K562 (cell line): ENCODE data around the gene BCKDHB. TPM values are rescaled to one million over a fixed set of nuclear protein-coding genes. Genes with fewer than 3 reads are reported as not detected.

Source experiments
- ATAC-seq: fragments of 200-7000 bp; cut with Tn5 transposase; 3 replicates; pipeline ENCODE4 v1.9.1; 2020; ENCODE audit warnings: moderate library complexity
- BruUV-seq: library from RNA; stranded (reverse); fragments of 400-500 nt; replicated peaks from 2 replicates; lab custom pipeline; 2021; lab: Mats Ljungman, UMichigan
- CTCF ChIA-PET: fragments of 300-600 bp; formaldehyde crosslinking; extraction: SDS; loops from one replicate; lab custom pipeline; 2021; ENCODE audit warnings: low intra/inter-chr PET ratio; lab: Yijun Ruan, JAX
- POLR2A ChIA-PET: fragments of 300-600, 350-650 bp; sonication (Branson Sonifier 250); formaldehyde crosslinking; extraction: SDS; loops from one replicate; lab custom pipeline; 2021; ENCODE audit warnings: antibody characterized with exemption, inconsistent platforms; lab: Yijun Ruan, JAX
- DNase-seq, 4 experiments: peaks; one replicate each; pipeline versions ENCODE4 v3.0.0 to v3.0.0-alpha.2; 2011 to 2018; ENCODE audit warnings: low spot score in 3 of 4, mixed read lengths in 3 of 4; ENCODE audit errors: extremely low read depth in 1 of 4
- FAIRE-seq: peaks from 2 replicates; lab custom pipeline; 2011; peaks lifted over from hg19 to GRCh38; lab: Jason Lieb, UNC
- H2AFZ ChIP-seq: 2 replicates; pipeline ENCODE4 v1.6.0; 2011; ENCODE audit warnings: low read depth, low read length, control low read depth, inconsistent platforms
- H3K27ac ChIP-seq: fragments of 200-600 bp; 3 replicates; pipeline ENCODE4 v1.8.0; 2011; ENCODE audit warnings: low read depth, mild to moderate bottlenecking, control low read depth, inconsistent platforms, low read length, moderate library complexity, mixed read lengths; ENCODE audit errors: extremely low read depth
- H3K27me3 ChIP-seq, 2 experiments: fragments of 300-600 bp in 1 of 2; 2 replicates in 1 of 2; 3 replicates in 1 of 2; pipeline versions ENCODE4 v1.6.0 to v1.8.0; 2011; ENCODE audit warnings: inconsistent platforms in 2 of 2, low read length in 2 of 2, mild to moderate bottlenecking in 1 of 2, mixed read lengths in 1 of 2, moderate library complexity in 1 of 2; ENCODE audit not compliant: control insufficient read depth in 2 of 2, insufficient read depth in 2 of 2
- H3K36me3 ChIP-seq: fragments of 300-600 bp; 3 replicates; pipeline ENCODE4 v1.8.0; 2011; ENCODE audit warnings: mild to moderate bottlenecking, low read length, inconsistent platforms; ENCODE audit not compliant: control insufficient read depth, insufficient read depth
- H3K4me1 ChIP-seq, 2 experiments: fragments of 200-600 bp in 1 of 2; replicated peaks in 1 of 2; 2 replicates in 1 of 2; 3 replicates in 1 of 2; pipeline versions ENCODE4 v1.5.1 to v1.8.0; 2011; ENCODE audit warnings: inconsistent platforms in 2 of 2, low read length in 2 of 2, mild to moderate bottlenecking in 1 of 2, mixed read lengths in 1 of 2, moderate library complexity in 1 of 2; ENCODE audit not compliant: control insufficient read depth in 2 of 2, insufficient read depth in 2 of 2
- H3K4me2 ChIP-seq: 2 replicates; pipeline ENCODE4 v1.6.1; 2011; ENCODE audit warnings: low read length, control low read depth, inconsistent platforms, mixed read lengths; ENCODE audit not compliant: insufficient read depth
- H3K4me3 ChIP-seq: fragments of 200-600 bp; sonication (generic), shearing (Covaris generic); 2 replicates; pipeline ENCODE4 v1.5.1; 2016; ENCODE audit warnings: control low read depth, inconsistent platforms
- H3K79me2 ChIP-seq: fragments of 200-600 bp; 3 replicates; pipeline ENCODE4 v1.8.0; 2011; ENCODE audit warnings: low read length, inconsistent platforms; ENCODE audit not compliant: control insufficient read depth, insufficient read depth
- H3K9ac ChIP-seq, 2 experiments: 2 replicates each; pipeline versions ENCODE4 v1.6.0 to v1.6.1; 2011; ENCODE audit warnings: low read depth in 2 of 2, low read length in 2 of 2, control low read depth in 1 of 2, inconsistent platforms in 1 of 2, mild to moderate bottlenecking in 1 of 2, mixed read lengths in 1 of 2; ENCODE audit not compliant: insufficient read depth in 1 of 2
- H3K9me1 ChIP-seq: one replicate; pipeline ENCODE4 v1.6.0; 2011; ENCODE audit warnings: inconsistent platforms, mild to moderate bottlenecking, low read length, moderate library complexity; ENCODE audit not compliant: control insufficient read depth, insufficient read depth
- H3K9me3 ChIP-seq: replicated peaks from 2 replicates; pipeline ENCODE4 v1.5.1; 2011; ENCODE audit warnings: low read depth, low read length, inconsistent platforms; ENCODE audit not compliant: control insufficient read depth, insufficient read depth
- H4K20me1 ChIP-seq: replicated peaks from 2 replicates; pipeline ENCODE4 v1.6.1; 2011; ENCODE audit warnings: low read length, inconsistent platforms, mixed read lengths; ENCODE audit not compliant: control insufficient read depth, insufficient read depth
- NFIC ChIP-seq: fragments of 450-650 bp; IDR thresholded peaks from 2 replicates; pipeline ENCODE4 v1.6.1; 2017; ENCODE audit warnings: mild to moderate bottlenecking, inconsistent platforms
- PURB ChIP-seq: sonication (generic); formaldehyde crosslinking; IDR thresholded peaks from 2 replicates; pipeline ENCODE4 v1.9.0; 2021; ENCODE audit warnings: low read depth, mild to moderate bottlenecking, missing genetic modification reagents
- TCF7 ChIP-seq: sonication (generic); IDR thresholded peaks from 2 replicates; pipeline ENCODE4 v1.6.1; 2016; ENCODE audit warnings: antibody characterized with exemption, borderline replicate concordance
- WGBS: fragments of 100-300 bp; shearing (Covaris generic); methylation state at CpG from one replicate; pipeline ENCODE4 v1.1.6; 2016; ENCODE audit warnings: low coverage, mixed read lengths; ENCODE audit not compliant: insufficient coverage; ENCODE audit errors: missing lambda C conversion rate; 5-methylcytosine and 5-hydroxymethylcytosine counted together
- in situ Hi-C: fragments of 300-500 bp; cut with MboI; formaldehyde crosslinking; loops from 4 replicates; pipeline ENCODE4 v1.15.0; 2018; ENCODE audit warnings: inconsistent platforms, mixed read lengths
- intact Hi-C: fragments of 100-400 bp; cut with micrococcal nuclease; formaldehyde crosslinking; loops from 2 replicates; pipeline ENCODE4 v1.14.2; 2022
- polyA plus RNA-seq, 8 experiments: library from polyadenylated mRNA; depleted of rRNA in 4 of 8; stranded (reverse) in 5 of 8; unstranded in 3 of 8; fragments of >200 nt; fragmentation: Nextera tagmentation in 2 of 8; fragmentation: Illumina TruSeq in 1 of 8; extraction: Ambion mirVana in 2 of 8; extraction: Trizol in 1 of 8; gene quantifications; 2 replicates each; pipeline versions ENCODE4 v1.2.1 to v1.2.3, GENCODE V29; 2011 to 2014; ENCODE audit warnings: inconsistent platforms in 1 of 8, missing spikeins in 1 of 8
- total RNA-seq, 7 experiments: library from RNA; depleted of rRNA in 6 of 7; stranded (reverse); fragments of >200 nt in 6 of 7; fragmentation: Illumina TruSeq in 2 of 7; extraction: Trizol in 2 of 7; gene quantifications; 2 replicates each; pipeline versions ENCODE4 v1.2.1 to v1.2.3, GENCODE V29; 2011 to 2021; ENCODE audit warnings: low replicate concordance in 1 of 7
- TF ChIP-seq, protein P1 (sequence below): fragments of 250-450 bp; sonication (Bioruptor Pico); IDR thresholded peaks from 2 replicates; pipeline ENCODE4 v1.4.0; 2020; ENCODE audit warnings: mild to moderate bottlenecking, moderate library complexity

Gene BCKDHB
- total and polyA plus RNA-seq, 9 of the 15 experiments (the other 6 are each of a cell fraction or from before 2014, with no cell fraction given), result 4.1 to 23.7 (median 7.5) TPM

DNA sequence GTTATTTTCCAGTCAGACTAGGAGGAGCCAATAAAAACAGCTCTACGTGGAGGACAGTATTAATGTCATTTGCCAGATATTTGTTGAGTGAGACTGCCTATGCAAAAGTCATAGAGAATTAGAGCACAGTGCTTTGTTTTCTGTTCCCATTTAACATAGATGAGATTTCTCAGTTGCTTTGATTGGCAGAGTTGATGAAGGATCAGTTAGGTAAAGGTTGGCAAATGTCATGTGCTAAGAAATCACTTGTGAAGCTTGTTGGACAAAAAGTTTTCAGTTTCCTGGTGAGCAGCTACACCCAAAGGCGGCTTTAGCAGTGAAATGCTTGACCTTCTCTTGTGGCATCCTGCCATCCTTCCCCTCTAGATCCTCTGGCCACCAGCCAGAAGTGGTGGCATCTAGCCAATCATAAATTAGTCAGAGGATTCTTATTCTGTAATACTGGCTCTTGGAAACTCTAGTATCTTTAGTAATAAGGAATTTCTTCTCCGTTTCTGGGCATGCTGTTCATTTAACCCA is 37.0 kb downstream of the BCKDHB start:
- H3K27ac ChIP-seq, result no peak overlapping the region
- H3K36me3 ChIP-seq, result no peaks in the 10 kb centered on the region
- in situ Hi-C loops, result no loop called here

More for the DNA sequence above, 37.0 kb downstream of the BCKDHB start:
- Histone ChIP-seq H3K4me3 (no peak overlapping the region), H4K20me1 (no peaks in the 10 kb centered on the region), H3K4me1 (no peaks in the 10 kb centered on the region), H2AFZ (no peak overlapping the region), H3K4me2 (no peak overlapping the region)
- ATAC-seq, result no peak
- no TSS peak for BruUV-seq
- POLR2A ChIA-PET, result no interaction called here
- WGBS, result 20% methylated on average over 3 of the region's 3 CpGs
- TF ChIP-seq NFIC (0 out of 2 replicates have a peak, but pooled peaks have one; percentile 13), TCF7 (no peak), PURB (CRISPR knock-in tag) (no peak)
- TF ChIP-seq, protein P1, sequence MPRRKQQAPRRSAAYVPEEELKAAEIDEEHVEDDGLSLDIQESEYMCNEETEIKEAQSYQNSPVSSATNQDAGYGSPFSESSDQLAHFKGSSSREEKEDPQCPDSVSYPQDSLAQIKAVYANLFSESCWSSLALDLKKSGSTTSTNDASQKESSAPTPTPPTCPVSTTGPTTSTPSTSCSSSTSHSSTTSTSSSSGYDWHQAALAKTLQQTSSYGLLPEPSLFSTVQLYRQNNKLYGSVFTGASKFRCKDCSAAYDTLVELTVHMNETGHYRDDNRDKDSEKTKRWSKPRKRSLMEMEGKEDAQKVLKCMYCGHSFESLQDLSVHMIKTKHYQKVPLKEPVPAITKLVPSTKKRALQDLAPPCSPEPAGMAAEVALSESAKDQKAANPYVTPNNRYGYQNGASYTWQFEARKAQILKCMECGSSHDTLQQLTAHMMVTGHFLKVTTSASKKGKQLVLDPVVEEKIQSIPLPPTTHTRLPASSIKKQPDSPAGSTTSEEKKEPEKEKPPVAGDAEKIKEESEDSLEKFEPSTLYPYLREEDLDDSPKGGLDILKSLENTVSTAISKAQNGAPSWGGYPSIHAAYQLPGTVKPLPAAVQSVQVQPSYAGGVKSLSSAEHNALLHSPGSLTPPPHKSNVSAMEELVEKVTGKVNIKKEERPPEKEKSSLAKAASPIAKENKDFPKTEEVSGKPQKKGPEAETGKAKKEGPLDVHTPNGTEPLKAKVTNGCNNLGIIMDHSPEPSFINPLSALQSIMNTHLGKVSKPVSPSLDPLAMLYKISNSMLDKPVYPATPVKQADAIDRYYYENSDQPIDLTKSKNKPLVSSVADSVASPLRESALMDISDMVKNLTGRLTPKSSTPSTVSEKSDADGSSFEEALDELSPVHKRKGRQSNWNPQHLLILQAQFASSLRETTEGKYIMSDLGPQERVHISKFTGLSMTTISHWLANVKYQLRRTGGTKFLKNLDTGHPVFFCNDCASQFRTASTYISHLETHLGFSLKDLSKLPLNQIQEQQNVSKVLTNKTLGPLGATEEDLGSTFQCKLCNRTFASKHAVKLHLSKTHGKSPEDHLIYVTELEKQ (CRISPR knock-in tag), result no peak
- TF ChIP-seq, all 486 proteins: peak for 1
- CTCF ChIA-PET, result no interaction called here
- no peak for DNase-seq
- FAIRE-seq, result no peak
- Histone ChIP-seq H3K27me3 (no peaks in the 10 kb centered on the region), H3K9me1 (no peaks in the 10 kb centered on the region), H3K9me3 (no peaks in the 10 kb centered on the region), H3K9ac (no peak overlapping the region), H3K79me2 (no peaks in the 10 kb centered on the region)
- intact Hi-C loops, result no loop called here
